Measurements from ENCODE around the gene SMG1.

GRCh38 chr16:18788828-18789514 lies 137.2 kb downstream of the SMG1 start:
- TF ChIP-seq CTCF (conservative IDR thresholded peaks at IDR 0.05 in 1 of 2, IDR thresholded peaks at IDR 0.05 in 1 of 2; ENCODE audit: extremely low read depth in 1 of 2, insufficient read depth in 1 of 2, low read depth in 1 of 2, low read length in 2 of 2) (no peak), EZH2 (IDR thresholded peaks at IDR 0.05; ENCODE audit: borderline replicate concordance, low read length) (no peak)

Measured in mammary epithelial cell (primary cell).